AG08395 (cell line): ENCODE data around the gene RYR1.
"Not testable (repeated sequence)": the region's sequence is repeated elsewhere in the genome, so short reads cannot be mapped to it uniquely, and the experiment has no call there.

Experiments used
- DNase-seq: peaks from one replicate; pipeline ENCODE4 v3.0.0; 2012; ENCODE audit warnings: mixed read lengths, low spot score

RYR1 gene

GRCh38 chr19:38490861-38491260, 57.4 kb downstream of the RYR1 start:
- DNase-seq: no peak

DNA sequence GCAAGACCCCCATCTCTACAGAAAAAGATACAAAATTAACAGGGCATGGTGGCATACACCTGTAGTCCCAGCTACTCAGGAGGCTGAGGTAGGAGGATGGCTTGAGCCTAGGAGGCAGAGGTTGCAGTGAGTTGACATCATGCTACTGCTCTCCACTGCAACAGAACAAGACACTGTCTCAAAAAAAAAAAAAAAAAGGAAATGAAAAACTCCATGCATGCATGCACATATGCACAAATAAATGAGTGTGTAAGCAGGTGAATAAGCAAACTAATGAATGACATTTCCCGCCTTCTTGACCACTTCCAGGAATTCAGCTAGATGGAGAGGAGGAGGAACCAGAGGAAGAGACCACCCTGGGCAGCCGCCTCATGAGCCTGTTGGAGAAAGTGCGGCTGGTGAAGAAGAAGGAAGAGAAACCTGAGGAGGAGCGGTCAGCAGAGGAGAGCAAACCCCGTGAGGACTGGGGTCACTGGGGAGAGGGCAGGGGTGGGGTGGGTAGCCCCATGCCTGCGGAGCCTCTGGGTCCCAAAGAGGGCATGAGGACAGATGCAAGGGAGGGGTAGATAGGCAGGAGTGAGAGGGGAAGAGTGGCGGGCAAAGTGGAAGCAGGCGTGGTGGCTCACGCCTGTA, 58.8 kb downstream of the RYR1 start:
- no peak for DNase-seq

GRCh38 chr19:38494379-38494778, 60.9 kb downstream of the RYR1 start:
- DNase-seq: no peak

DNA sequence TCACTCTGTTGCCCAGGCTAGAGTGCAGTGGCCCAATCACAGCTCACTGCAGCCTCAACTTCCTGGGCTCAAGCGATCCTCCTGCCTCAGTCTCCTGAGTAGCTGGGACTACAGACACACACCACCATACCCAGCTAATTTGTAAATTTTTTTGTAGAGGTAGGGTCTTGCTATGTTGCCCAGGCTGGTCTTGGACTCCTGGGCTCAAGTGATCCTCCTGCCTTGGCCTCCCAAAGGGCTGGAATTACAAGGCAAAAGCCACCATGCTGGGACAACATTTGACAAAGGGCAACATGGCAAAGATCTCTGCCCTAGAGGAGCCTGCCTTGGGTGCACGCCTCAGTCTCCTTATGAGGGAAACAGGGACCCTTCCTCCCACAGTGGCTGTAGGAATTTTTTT, 61.9 kb downstream of the RYR1 start:
- DNase-seq: not testable (repeated sequence)

DNA sequence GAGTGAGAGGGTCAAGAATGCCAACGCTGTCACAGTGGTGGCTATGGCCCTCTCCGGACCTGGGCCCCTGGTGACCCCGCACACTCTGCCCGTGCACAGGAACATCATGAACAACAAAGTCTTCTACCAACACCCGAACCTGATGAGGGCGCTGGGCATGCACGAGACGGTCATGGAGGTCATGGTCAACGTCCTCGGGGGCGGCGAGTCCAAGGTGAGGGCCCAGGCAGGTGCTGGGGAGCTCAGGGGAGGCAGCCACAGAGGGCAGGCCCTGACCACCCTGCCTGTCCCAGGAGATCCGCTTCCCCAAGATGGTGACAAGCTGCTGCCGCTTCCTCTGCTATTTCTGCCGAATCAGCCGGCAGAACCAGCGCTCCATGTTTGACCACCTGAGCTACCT, 62.6 kb downstream of the RYR1 start:
- DNase-seq: no peak

GRCh38 chr19:38496603-38497487, 63.4 kb downstream of the RYR1 start:
- DNase-seq: no peak

GRCh38 chr19:38497907-38498306, 64.4 kb downstream of the RYR1 start:
- no peak for DNase-seq

DNA sequence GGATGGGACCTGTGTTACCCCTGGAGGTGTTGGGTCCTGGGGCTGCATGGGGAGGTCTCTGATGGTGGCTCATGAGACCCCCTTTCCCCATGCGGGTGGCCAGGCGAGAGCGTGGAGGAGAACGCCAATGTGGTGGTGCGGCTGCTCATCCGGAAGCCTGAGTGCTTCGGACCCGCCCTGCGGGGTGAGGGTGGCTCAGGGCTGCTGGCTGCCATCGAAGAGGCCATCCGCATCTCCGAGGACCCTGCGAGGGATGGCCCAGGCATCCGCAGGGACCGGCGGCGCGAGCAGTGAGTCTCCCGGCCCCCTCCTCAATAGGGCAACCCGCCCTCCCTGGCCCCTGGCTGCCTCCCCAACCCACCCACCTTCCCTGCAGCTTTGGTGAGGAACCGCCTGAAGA, 66.0 kb downstream of the RYR1 start:
- no peak for DNase-seq

DNA sequence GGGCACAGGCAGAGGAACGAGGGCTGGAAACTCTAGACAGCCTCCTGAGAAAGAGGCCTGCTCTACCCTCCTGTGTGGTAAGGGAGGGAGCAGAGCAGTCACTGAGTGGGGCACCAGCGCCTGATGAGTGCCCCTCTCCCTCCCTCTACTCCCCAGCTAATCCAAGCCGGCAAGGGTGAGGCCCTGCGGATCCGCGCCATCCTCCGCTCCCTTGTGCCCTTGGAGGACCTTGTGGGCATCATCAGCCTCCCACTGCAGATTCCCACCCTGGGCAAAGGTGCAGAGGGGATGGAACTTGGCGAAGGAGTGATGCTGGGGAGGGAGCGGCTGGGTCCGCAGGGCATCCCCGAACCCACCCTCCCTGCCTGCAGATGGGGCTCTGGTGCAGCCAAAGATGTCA, 67.0 kb downstream of the RYR1 start:
- no peak for DNase-seq

DNA sequence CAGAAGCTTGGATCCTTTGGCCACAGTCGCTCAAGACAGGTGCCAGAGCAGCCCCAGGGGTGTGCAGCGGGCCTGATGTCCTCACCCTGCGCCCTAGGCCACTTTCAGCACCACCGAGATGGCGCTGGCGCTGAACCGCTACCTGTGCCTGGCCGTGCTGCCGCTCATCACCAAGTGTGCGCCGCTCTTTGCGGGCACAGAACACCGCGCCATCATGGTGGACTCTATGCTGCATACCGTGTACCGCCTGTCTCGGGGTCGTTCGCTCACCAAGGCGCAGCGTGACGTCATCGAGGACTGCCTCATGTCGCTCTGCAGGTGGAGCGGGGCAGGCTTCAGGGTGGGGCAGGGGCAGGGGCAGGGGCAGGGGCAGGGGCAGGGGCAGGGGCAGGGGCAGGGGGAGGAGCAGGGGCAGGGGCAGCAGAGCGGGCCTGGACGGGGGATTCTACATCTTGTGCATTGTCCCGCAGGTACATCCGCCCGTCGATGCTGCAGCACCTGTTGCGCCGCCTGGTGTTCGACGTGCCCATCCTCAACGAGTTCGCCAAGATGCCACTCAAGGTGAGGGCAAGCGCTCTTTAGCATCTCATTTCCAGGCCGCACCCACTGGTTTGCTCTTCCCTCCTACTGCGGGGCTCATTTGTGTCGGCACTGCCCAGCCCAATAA, 69.1 kb downstream of the RYR1 start:
- DNase-seq: no peak

DNA sequence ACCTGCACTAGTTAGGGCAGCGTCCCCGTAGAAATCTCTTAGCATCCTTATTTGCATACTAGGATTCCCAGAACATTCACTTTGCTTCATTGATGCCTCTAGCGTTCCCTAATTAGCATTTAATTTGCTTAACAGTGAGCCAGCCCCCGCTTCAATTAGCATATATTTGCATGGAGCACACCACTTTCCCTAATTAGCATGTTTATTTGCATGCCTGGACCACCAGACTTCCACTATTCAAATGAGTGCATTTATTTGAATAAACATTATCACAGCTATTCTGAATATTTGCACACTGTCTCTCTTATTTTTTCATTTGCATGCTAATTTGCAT, 69.6 kb downstream of the RYR1 start:
- no peak for DNase-seq

DNA sequence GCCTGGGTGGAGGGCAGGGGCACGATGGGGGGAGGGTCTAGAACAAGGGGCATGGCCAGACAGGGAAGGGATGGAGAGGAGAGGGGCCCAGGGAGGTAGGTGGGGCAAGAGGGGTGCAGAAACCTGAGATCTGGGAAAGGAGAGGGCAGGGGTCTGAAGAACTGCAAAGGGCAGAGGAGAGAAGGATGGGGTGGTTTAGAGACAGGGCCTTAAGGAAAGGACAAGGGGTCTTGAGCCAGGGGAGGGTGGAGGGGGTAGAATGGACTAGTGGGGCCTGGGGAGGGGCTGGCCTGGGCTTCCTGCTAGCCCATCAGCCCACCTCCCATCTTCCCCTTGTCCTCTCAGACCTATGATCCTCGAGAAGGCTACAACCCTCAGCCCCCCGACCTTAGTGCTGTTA, 72.5 kb downstream of the RYR1 start:
- DNase-seq: no peak

DNA sequence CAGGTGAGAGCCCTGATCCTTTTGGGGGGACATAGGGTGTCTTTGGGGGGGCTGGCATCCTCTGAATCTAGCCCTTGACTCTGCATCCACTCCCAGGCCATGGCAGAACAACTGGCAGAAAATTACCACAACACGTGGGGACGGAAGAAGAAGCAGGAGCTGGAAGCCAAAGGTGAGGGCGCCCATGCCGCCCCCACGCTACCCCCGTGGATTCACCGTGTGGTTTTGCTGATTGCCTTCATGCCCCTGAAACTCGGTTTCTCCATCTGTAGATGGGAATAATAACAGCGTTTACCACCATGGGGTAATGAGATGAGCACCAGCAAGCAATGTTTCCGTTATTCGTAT, 72.9 kb downstream of the RYR1 start:
- no peak for DNase-seq

GRCh38 chr19:38506723-38507550, 73.4 kb downstream of the RYR1 start:
- peak; percentile 86 for DNase-seq

- no peak for DNase-seq
Measured at GRCh38 chr19:38507551-38508127, 74.1 kb downstream of the RYR1 start.

DNA sequence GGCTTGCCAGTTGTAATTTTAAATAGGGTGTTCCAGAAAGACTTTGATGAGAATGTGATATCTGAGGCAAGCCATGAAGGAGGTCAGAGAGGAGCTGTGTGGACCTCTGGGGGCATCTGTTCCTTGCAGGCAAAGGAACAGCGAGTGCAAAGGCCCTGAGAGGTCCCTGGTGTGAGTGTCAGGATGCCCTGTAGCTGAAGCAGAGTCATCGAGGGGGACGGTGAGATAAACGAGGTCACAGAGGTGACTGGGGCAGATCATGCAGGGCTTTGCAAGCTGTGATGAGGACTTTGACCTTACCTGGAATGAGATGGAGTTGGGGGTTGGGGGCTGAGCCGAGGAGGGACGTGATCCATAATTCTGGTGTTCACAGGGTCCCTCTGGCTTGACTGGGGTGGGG, 75.0 kb downstream of the RYR1 start:
- no peak for DNase-seq

DNA sequence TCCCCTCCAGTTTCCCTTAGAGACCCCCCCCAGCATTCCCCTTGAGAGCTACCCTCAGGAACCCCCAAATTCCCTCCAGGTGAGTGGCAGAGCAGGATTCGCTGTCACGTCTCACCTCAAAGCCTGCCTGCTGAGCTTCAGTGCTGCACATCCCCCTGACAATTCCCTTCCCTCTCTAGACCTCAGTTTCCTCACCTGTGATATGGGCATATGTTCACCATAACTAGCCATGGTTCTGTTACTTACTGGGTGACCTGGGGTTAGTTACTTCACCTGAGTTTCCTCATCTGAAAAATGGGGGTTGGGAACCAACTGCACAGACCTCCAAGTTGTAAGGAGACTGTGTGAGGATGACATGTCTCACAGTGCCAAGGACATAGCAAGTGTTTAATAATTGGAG, 75.5 kb downstream of the RYR1 start:
- no peak for DNase-seq

DNA sequence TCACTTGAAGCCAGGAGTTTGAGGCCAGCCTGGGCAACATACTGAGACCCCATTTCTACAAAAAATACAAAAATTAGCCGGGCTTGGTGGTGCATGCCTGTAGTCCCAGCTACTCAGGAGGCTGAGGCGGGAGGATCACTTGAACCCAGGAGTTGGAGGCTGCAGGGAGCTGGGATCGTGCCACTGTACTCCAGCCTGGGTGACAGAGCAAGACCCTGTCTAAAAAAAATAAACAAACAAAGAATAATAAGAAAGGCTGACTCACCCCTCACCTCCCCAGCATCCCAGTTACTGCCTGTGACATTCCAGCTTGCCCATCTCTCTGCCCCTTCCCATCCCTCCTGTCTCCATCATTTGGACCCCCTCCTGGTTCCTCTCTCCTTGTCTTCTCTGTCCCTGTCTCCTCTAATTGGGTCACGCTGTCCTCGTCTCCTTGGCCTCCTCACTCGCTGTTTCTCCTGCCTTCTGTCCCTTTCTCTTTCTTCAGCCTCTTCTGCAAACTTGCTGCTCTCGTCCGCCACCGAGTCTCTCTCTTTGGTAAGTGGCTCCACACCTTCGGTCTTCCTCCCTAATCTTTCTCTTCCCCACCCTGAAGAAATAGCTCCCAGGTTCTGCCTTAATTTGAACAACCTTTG, 77.7 kb downstream of the RYR1 start:
- no peak for DNase-seq

GRCh38 chr19:38512277-38512676, 78.8 kb downstream of the RYR1 start:
- DNase-seq: no peak

DNA sequence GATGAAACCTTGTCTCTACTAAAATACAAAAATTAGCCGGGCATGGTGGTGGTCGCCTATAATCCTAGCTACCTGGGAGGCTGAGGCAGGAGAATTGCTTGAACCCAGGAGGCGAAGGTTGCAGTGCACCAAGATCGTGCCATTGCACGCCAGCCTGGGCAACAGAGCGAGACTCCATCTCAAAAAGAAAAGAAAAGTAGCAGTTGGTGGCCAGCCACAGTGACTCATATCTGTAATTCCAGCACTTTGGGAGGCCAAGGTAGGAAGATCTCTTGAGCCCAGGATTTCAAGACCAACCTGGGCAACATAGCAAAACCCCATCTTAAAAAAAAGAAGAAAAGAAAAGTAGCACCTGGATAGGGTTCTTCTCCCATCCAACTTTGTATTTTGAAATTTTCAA, 79.7 kb downstream of the RYR1 start:
- not testable (repeated sequence) for DNase-seq

GRCh38 chr19:38513762-38514167, 80.3 kb downstream of the RYR1 start:
- no peak for DNase-seq
